IMR-90 (cell line): ENCODE data around the gene FAM174C. TPM values are rescaled to one million over a fixed set of nuclear protein-coding genes. Genes with fewer than 3 reads are reported as not detected.

Experiments used
- ATAC-seq: fragments of 200-7000 bp; cut with Tn5 transposase; 2 replicates; pipeline ENCODE4 v1.9.1; 2020; ENCODE audit warnings: low read depth, mild to moderate bottlenecking, moderate library complexity
- BruUV-seq: library from RNA; stranded (reverse); fragments of 400-500 nt; replicated peaks from 2 replicates; lab custom pipeline; 2021; lab: Mats Ljungman, UMichigan
- CTCF ChIA-PET: fragments of 300-600 bp; formaldehyde crosslinking; extraction: SDS; loops from one replicate; lab custom pipeline; 2021; ENCODE audit warnings: antibody characterized with exemption; lab: Yijun Ruan, JAX
- POLR2A ChIA-PET: fragments of 300-600 bp; sonication (Branson Sonifier 250); formaldehyde crosslinking; loops from one replicate; lab custom pipeline; 2022; ENCODE audit warnings: antibody characterized with exemption; ENCODE audit not compliant: unreplicated experiment; lab: Charles Lee
- DNase-seq: peaks from one replicate; pipeline ENCODE4 v3.0.0; 2013
- H2AFZ ChIP-seq: replicated peaks from 2 replicates; pipeline ENCODE3; 2013; ENCODE audit warnings: low read length, mild to moderate bottlenecking; ENCODE audit not compliant: poor library complexity
- H2AK5ac ChIP-seq: 2 replicates; pipeline ENCODE4 v1.6.1; 2013; ENCODE audit warnings: low read depth, low read length, inconsistent platforms
- H2AK9ac ChIP-seq: replicated peaks from 2 replicates; pipeline ENCODE3; 2013; ENCODE audit warnings: mild to moderate bottlenecking, low read depth, low read length, moderate library complexity; ENCODE audit not compliant: poor library complexity
- H2BK120ac ChIP-seq: 2 replicates; pipeline ENCODE4 v1.6.1; 2013; ENCODE audit warnings: low read depth, low read length, inconsistent platforms
- H2BK15ac ChIP-seq: 3 replicates; pipeline ENCODE4 v1.6.1; 2013; ENCODE audit warnings: low read depth, low read length, inconsistent platforms
- H2BK20ac ChIP-seq: 2 replicates; pipeline ENCODE4 v1.6.1; 2013; ENCODE audit warnings: low read depth, mild to moderate bottlenecking, inconsistent platforms, low read length, moderate library complexity
- H2BK5ac ChIP-seq: 2 replicates; pipeline ENCODE4 v1.6.1; 2013; ENCODE audit warnings: mild to moderate bottlenecking, low read depth, low read length, inconsistent platforms; ENCODE audit not compliant: poor library complexity, severe bottlenecking
- H3K14ac ChIP-seq: replicated peaks from 2 replicates; pipeline ENCODE4 v1.6.1; 2013; ENCODE audit warnings: low read depth, low read length, inconsistent platforms
- H3K18ac ChIP-seq: 2 replicates; pipeline ENCODE4 v1.6.1; 2013; ENCODE audit warnings: low read depth, low read length, control low read depth
- H3K23ac ChIP-seq: 2 replicates; pipeline ENCODE4 v1.6.1; 2013; ENCODE audit warnings: low read depth, low read length, inconsistent platforms
- H3K27ac ChIP-seq: 2 replicates; pipeline ENCODE4 v1.5.1; 2013; ENCODE audit warnings: mild to moderate bottlenecking, control low read depth, low read length; ENCODE audit not compliant: insufficient read depth
- H3K27me3 ChIP-seq: 2 replicates; pipeline ENCODE4 v1.6.1; 2013; ENCODE audit warnings: low read length; ENCODE audit not compliant: control insufficient read depth, insufficient read depth
- H3K36me3 ChIP-seq: 2 replicates; pipeline ENCODE4 v1.6.1; 2013; ENCODE audit warnings: low read length, mixed read lengths; ENCODE audit not compliant: control insufficient read depth, insufficient read depth
- H3K4ac ChIP-seq: 2 replicates; pipeline ENCODE4 v1.6.1; 2013; ENCODE audit warnings: low read depth, low read length, inconsistent platforms
- H3K4me1 ChIP-seq: 2 replicates; pipeline ENCODE4 v1.6.1; 2013; ENCODE audit warnings: low read length, mixed read lengths; ENCODE audit not compliant: control insufficient read depth, insufficient read depth
- H3K4me2 ChIP-seq: 2 replicates; pipeline ENCODE4 v1.6.1; 2013; ENCODE audit warnings: low read depth, mild to moderate bottlenecking, control low read depth, low read length, moderate library complexity
- H3K4me3 ChIP-seq: 2 replicates; pipeline ENCODE4 v1.5.1; 2013; ENCODE audit warnings: low read depth, mild to moderate bottlenecking, control low read depth, low read length, moderate library complexity; ENCODE audit not compliant: insufficient read depth
- H3K56ac ChIP-seq: 2 replicates; pipeline ENCODE4 v1.6.1; 2013; ENCODE audit warnings: low read length, inconsistent platforms; ENCODE audit not compliant: insufficient read depth; ENCODE audit errors: extremely low read depth
- H3K79me1 ChIP-seq, 2 experiments: 2 replicates each; pipeline ENCODE4 v1.6.1; 2013; ENCODE audit warnings: low read length in 2 of 2, inconsistent platforms in 1 of 2, low read depth in 1 of 2
- H3K9ac ChIP-seq: 2 replicates; pipeline ENCODE4 v1.6.1; 2013; ENCODE audit warnings: low read depth, low read length, control low read depth
- H3K9me1 ChIP-seq: 2 replicates; pipeline ENCODE4 v1.6.1; 2013; ENCODE audit warnings: low read length, inconsistent platforms; ENCODE audit not compliant: insufficient read depth
- H3K9me3 ChIP-seq: 2 replicates; pipeline ENCODE4 v1.6.1; 2013; ENCODE audit warnings: low read length; ENCODE audit not compliant: control insufficient read depth, insufficient read depth
- H4K20me1 ChIP-seq: 2 replicates; pipeline ENCODE4 v1.6.1; 2013; ENCODE audit warnings: low read length, inconsistent platforms; ENCODE audit not compliant: insufficient read depth
- H4K5ac ChIP-seq: 2 replicates; pipeline ENCODE4 v1.6.1; 2013; ENCODE audit warnings: mild to moderate bottlenecking, low read depth, low read length, control low read depth
- H4K8ac ChIP-seq, 2 experiments: 2 replicates each; pipeline ENCODE4 v1.6.1; 2013; ENCODE audit warnings: low read depth in 2 of 2, low read length in 2 of 2, control low read depth in 1 of 2, inconsistent platforms in 1 of 2
- H4K91ac ChIP-seq: 2 replicates; pipeline ENCODE4 v1.6.1; 2013; ENCODE audit warnings: low read depth, low read length, inconsistent platforms; ENCODE audit not compliant: insufficient read depth
- BHLHE40 ChIP-seq: fragments of 150-350 bp; IDR thresholded peaks from 2 replicates; pipeline ENCODE4 v1.6.1; 2016; ENCODE audit warnings: mild to moderate bottlenecking, low read depth, low read length
- CEBPB ChIP-seq: IDR thresholded peaks from 2 replicates; pipeline ENCODE4 v1.6.1; 2012; ENCODE audit warnings: low read depth, low read length, improper control_type of control experiment
- CHD1 ChIP-seq: IDR thresholded peaks from 2 replicates; pipeline ENCODE4 v1.6.1; 2012; ENCODE audit warnings: low read depth, low read length, improper control_type of control experiment
- FOS ChIP-seq: fragments of 150-350 bp; IDR thresholded peaks from 2 replicates; pipeline ENCODE4 v1.6.1; 2016; ENCODE audit warnings: low read depth, low read length
- MAFK ChIP-seq: IDR thresholded peaks from 2 replicates; pipeline ENCODE4 v1.6.1; 2012; ENCODE audit warnings: low read depth, low read length, improper control_type of control experiment
- MAZ ChIP-seq: IDR thresholded peaks from 2 replicates; pipeline ENCODE4 v1.6.1; 2012; ENCODE audit warnings: low read depth, mild to moderate bottlenecking, low read length, improper control_type of control experiment, moderate library complexity, borderline replicate concordance
- MXI1 ChIP-seq: IDR thresholded peaks from 2 replicates; pipeline ENCODE4 v1.6.1; 2012; ENCODE audit warnings: low read depth, mild to moderate bottlenecking, low read length, moderate library complexity, borderline replicate concordance
- POLR2A ChIP-seq: IDR thresholded peaks from 2 replicates; pipeline ENCODE4 v1.6.1; 2012; ENCODE audit warnings: mild to moderate bottlenecking, low read depth, low read length
- RAD21 ChIP-seq: IDR thresholded peaks from 2 replicates; pipeline ENCODE4 v1.6.1; 2012; ENCODE audit warnings: low read length, improper control_type of control experiment
- RFX5 ChIP-seq: IDR thresholded peaks from 2 replicates; pipeline ENCODE4 v1.8.0; 2012; ENCODE audit warnings: low read depth, mild to moderate bottlenecking, low read length, moderate library complexity
- SMC3 ChIP-seq: fragments of 150-350 bp; IDR thresholded peaks from 2 replicates; pipeline ENCODE4 v1.6.1; 2016; ENCODE audit warnings: low read depth, mild to moderate bottlenecking, antibody characterized with exemption, low read length, moderate library complexity
- WGBS, 2 experiments: methylation state at CpG; one replicate each; pipeline versions ENCODE4 v1.1.5 to v1.1.7; 2013; ENCODE audit warnings: missing lambda C conversion rate in 2 of 2; ENCODE audit not compliant: insufficient read length in 1 of 2; ENCODE audit errors: extremely low coverage in 2 of 2; 5-methylcytosine and 5-hydroxymethylcytosine counted together
- dilution Hi-C: fragments of 300-500 bp; cut with HindIII; formaldehyde crosslinking; loops from one replicate; pipeline ENCODE4 v1.14.3; 2018; ENCODE audit warnings: low sequenced_read_pairs; ENCODE audit not compliant: unreplicated experiment
- in situ Hi-C: fragments of 300-500 bp; cut with MboI; formaldehyde crosslinking; loops from 3 replicates; pipeline ENCODE4 v1.14.3; 2019; ENCODE audit warnings: low sequenced_read_pairs, inconsistent platforms, mixed read lengths
- intact Hi-C: fragments of 100-400 bp; cut with micrococcal nuclease; formaldehyde crosslinking; loops from 2 replicates; pipeline ENCODE4 v1.10.0; 2022
- polyA plus RNA-seq, 3 experiments: library from polyadenylated mRNA; depleted of rRNA; stranded (reverse); fragments of >200 nt; gene quantifications; 2 replicates each; pipeline ENCODE4 v1.2.3, GENCODE V29; 2012; ENCODE audit warnings: low replicate concordance in 1 of 3
- total RNA-seq: library from RNA; depleted of rRNA; stranded (reverse); fragments of >200 nt; gene quantifications from 2 replicates; pipeline ENCODE4 v1.2.3, GENCODE V29; 2012
- TF ChIP-seq, protein P1 (sequence below): fragments of 150-350 bp; IDR thresholded peaks from 2 replicates; pipeline ENCODE4 v1.6.1; 2016; ENCODE audit warnings: low read depth, mild to moderate bottlenecking, low read length, moderate library complexity, borderline replicate concordance
- TF ChIP-seq, protein P2 (sequence below): fragments of 150-350 bp; IDR thresholded peaks from 2 replicates; pipeline ENCODE4 v1.6.1; 2017; ENCODE audit warnings: mild to moderate bottlenecking, antibody characterized with exemption, low read length, low read depth
- TF ChIP-seq, protein P3 (sequence below): conservative IDR thresholded peaks from 2 replicates; pipeline ENCODE4 v1.5.1; 2012; ENCODE audit warnings: mild to moderate bottlenecking, low read depth, low read length, improper control_type of control experiment

Gene FAM174C
- total and polyA plus RNA-seq, 2 of the 4 experiments (the other 2 are of a cell fraction): 7.5 to 61.8 TPM

DNA sequence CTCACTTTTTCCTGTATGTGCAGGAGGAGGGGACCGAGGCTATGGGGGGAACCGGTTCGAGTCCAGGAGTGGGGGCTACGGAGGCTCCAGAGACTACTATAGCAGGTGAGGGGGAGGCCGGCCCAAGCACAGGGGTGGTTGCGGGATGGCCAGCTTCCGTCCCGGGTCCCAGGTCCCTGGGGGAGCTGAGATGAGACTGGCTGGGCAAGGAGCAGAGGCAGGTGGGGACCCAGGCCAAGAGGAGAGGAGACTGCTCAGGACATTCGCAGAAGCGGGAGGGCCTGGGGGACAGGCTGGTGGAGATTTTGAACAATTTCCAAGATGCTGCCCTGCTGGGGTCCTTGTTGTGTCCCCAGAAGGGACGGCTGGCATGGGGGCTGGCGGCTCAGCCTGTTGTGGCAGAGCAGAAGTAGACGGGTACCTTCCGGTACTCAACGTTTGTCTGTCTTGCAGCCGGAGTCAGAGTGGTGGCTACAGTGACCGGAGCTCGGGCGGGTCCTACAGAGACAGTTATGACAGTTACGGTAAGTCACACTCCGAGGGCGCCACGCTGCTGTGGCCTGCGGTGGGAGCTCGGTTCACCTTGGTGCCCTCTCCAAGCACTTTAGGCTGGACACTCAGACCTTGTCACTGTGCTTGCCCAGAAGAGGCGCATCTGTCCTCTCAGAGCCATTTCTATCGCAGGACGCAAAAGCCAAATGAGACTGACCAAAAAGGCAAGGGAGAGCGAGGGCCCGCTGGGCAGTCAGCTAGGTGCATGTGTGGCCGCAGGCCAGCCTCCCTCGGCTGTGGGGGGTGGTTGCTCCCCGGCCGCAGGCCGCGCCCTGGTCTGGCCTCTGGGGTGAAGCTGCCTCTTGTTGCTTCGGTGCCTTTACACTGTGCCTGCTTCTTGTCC lies 3.6 kb upstream of the FAM174C start:
- H3K9ac ChIP-seq: no peak overlapping the region
- intact Hi-C loops: no loop called here
- peaks cover 23 to 69% of the 10 kb centered on the region in 2 experiments; a peak in 3 of 4 replicates for H3K79me1 ChIP-seq
- peak overlapping the region; percentile 75 for H2AK9ac ChIP-seq
- H3K27ac ChIP-seq: no peak overlapping the region
- no peaks in the 10 kb centered on the region for H3K9me3 ChIP-seq
- no peak overlapping the region for H3K14ac ChIP-seq
- dilution Hi-C loops: no loop called here
- H3K56ac ChIP-seq: no peak overlapping the region
- H3K23ac ChIP-seq: peak overlapping the region; percentile 56; the same call in 1 of the 2 replicates
- no peak for ATAC-seq
- H3K36me3 ChIP-seq: peaks cover 44% of the 10 kb centered on the region
- H2BK5ac ChIP-seq: no peak overlapping the region
- no peak overlapping the region for H4K91ac ChIP-seq
- H2BK15ac ChIP-seq: no peak overlapping the region
- no peak overlapping the region for H3K4ac ChIP-seq
- no peaks in the 10 kb centered on the region; the same call in 1 of the 2 replicates for H3K9me1 ChIP-seq
- H4K5ac ChIP-seq: no peak overlapping the region
- no peak for DNase-seq
- peaks cover 40% of the 10 kb centered on the region for H3K4me1 ChIP-seq
- no peak overlapping the region for H3K18ac ChIP-seq
- POLR2A ChIA-PET: interaction anchor here (1.0 kb wide), 1 partner anchor 19 kb away, joined by 4 read pairs; no protein-coding TSS in a partner anchor
- in situ Hi-C loops: no loop called here
- no TSS peak for BruUV-seq
- peaks cover 76% of the 10 kb centered on the region for H4K20me1 ChIP-seq
- CTCF ChIA-PET: interaction anchor here (0.7 kb wide), 2 partner anchors 27 to 51 kb away, joined by 3 read pairs; no protein-coding TSS in a partner anchor
- no peak overlapping the region for H2AFZ ChIP-seq
- no peak overlapping the region for H2BK20ac ChIP-seq
- WGBS, 2 experiments: 91% methylated on average over 20 of the region's 37 CpGs; no CpG with 5 or more reads in 1 of the 2 experiments
- H2AK5ac ChIP-seq: no peak overlapping the region
- H2BK120ac ChIP-seq: no peak overlapping the region
- H3K27me3 ChIP-seq: no peaks in the 10 kb centered on the region
- H3K4me3 ChIP-seq: no peak overlapping the region
- H4K8ac ChIP-seq: no peak overlapping the region
- no peak overlapping the region; the same call in 1 of the 2 replicates for H3K4me2 ChIP-seq
- TF ChIP-seq BHLHE40 (no peak), MXI1 (no peak), MAZ (no peak), POLR2A (no peak), RAD21 (no peak), CHD1 (no peak), SMC3 (no peak), RFX5 (no peak), CEBPB (no peak), FOS (no peak), MAFK (no peak)
- TF ChIP-seq, protein P1, sequence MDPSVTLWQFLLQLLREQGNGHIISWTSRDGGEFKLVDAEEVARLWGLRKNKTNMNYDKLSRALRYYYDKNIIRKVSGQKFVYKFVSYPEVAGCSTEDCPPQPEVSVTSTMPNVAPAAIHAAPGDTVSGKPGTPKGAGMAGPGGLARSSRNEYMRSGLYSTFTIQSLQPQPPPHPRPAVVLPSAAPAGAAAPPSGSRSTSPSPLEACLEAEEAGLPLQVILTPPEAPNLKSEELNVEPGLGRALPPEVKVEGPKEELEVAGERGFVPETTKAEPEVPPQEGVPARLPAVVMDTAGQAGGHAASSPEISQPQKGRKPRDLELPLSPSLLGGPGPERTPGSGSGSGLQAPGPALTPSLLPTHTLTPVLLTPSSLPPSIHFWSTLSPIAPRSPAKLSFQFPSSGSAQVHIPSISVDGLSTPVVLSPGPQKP: no peak
- TF ChIP-seq, protein P2, sequence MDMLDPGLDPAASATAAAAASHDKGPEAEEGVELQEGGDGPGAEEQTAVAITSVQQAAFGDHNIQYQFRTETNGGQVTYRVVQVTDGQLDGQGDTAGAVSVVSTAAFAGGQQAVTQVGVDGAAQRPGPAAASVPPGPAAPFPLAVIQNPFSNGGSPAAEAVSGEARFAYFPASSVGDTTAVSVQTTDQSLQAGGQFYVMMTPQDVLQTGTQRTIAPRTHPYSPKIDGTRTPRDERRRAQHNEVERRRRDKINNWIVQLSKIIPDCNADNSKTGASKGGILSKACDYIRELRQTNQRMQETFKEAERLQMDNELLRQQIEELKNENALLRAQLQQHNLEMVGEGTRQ: no peak
- TF ChIP-seq, protein P3, sequence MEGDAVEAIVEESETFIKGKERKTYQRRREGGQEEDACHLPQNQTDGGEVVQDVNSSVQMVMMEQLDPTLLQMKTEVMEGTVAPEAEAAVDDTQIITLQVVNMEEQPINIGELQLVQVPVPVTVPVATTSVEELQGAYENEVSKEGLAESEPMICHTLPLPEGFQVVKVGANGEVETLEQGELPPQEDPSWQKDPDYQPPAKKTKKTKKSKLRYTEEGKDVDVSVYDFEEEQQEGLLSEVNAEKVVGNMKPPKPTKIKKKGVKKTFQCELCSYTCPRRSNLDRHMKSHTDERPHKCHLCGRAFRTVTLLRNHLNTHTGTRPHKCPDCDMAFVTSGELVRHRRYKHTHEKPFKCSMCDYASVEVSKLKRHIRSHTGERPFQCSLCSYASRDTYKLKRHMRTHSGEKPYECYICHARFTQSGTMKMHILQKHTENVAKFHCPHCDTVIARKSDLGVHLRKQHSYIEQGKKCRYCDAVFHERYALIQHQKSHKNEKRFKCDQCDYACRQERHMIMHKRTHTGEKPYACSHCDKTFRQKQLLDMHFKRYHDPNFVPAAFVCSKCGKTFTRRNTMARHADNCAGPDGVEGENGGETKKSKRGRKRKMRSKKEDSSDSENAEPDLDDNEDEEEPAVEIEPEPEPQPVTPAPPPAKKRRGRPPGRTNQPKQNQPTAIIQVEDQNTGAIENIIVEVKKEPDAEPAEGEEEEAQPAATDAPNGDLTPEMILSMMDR: no peak
